Measurements from ENCODE around the gene VIL1. TPM values are rescaled to one million over a fixed set of nuclear protein-coding genes. Genes with fewer than 3 reads are reported as not detected.

The VIL1 gene
- total RNA-seq, 1 experiment from 2014 or later: 0.02 TPM

Other genes starting within 250 kb of the VIL1 start
- 141 and 150 TPM in 2 replicates for gene ARPC2, start 201.9 kb upstream of the VIL1 start, total RNA-seq (2014; rRNA removed; shearing (Covaris generic))
- gene GPBAR1, start 158.1 kb upstream of the VIL1 start, total RNA-seq (2014; rRNA removed; shearing (Covaris generic)): 0.24 and 0.25 TPM in 2 replicates
- gene AAMP, start 149.0 kb upstream of the VIL1 start, total RNA-seq (2014; rRNA removed; shearing (Covaris generic)): 125 and 149 TPM in 2 replicates
- 49.8 and 57.9 TPM in 2 replicates for gene PNKD, start 148.6 kb upstream of the VIL1 start, total RNA-seq (2014; rRNA removed; shearing (Covaris generic))
- gene TMBIM1, start 126.6 kb upstream of the VIL1 start, total RNA-seq (2014; rRNA removed; shearing (Covaris generic)): 10.3 and 11.2 TPM in 2 replicates
- not detected in 2 replicates for gene CATIP, start 62.3 kb upstream of the VIL1 start, total RNA-seq (2014; rRNA removed; shearing (Covaris generic))
- gene SLC11A1, start 36.9 kb upstream of the VIL1 start, total RNA-seq (2014; rRNA removed; shearing (Covaris generic)): 0.35 and 0.36 TPM in 2 replicates
- gene CTDSP1, start 19.3 kb upstream of the VIL1 start, total RNA-seq (2014; rRNA removed; shearing (Covaris generic)): 61.5 and 69.9 TPM in 2 replicates
- gene USP37, start 149.2 kb downstream of the VIL1 start, total RNA-seq (2014; rRNA removed; shearing (Covaris generic)): 30.2 and 34.9 TPM in 2 replicates
- 166 and 188 TPM in 2 replicates for gene CNOT9, start 149.7 kb downstream of the VIL1 start, total RNA-seq (2014; rRNA removed; shearing (Covaris generic))
- 0.71 and 0.75 TPM in 2 replicates for gene PLCD4, start 188.8 kb downstream of the VIL1 start, total RNA-seq (2014; rRNA removed; shearing (Covaris generic))
- 14.6 and 15.0 TPM in 2 replicates for gene ZNF142, start 240.5 kb downstream of the VIL1 start, total RNA-seq (2014; rRNA removed; shearing (Covaris generic))
- gene BCS1L, start 240.6 kb downstream of the VIL1 start, total RNA-seq (2014; rRNA removed; shearing (Covaris generic)): 33.7 and 34.6 TPM in 2 replicates

Measured in SJCRH30 (cell line).